Endothelial cell of umbilical vein (primary cell): Measurements from ENCODE around the gene CORO7. TPM values are rescaled to one million over a fixed set of nuclear protein-coding genes. Genes with fewer than 3 reads are reported as not detected.
A peak's percentile ranks its signal among the peaks of the same experiment; 100 is the strongest.

Experiments used
- Bru-seq: library from RNA; stranded (reverse); fragments of 400-500 nt; gene quantifications from one replicate; lab custom pipeline; 2021; lab: Mats Ljungman, UMichigan
- BruChase-seq, 2 experiments: library from RNA; stranded (reverse); fragments of 400-500 nt; gene quantifications; one replicate each; lab custom pipeline; 2021; lab: Mats Ljungman, UMichigan
- BruUV-seq: library from RNA; stranded (reverse); fragments of 400-500 nt; replicated peaks from 2 replicates; lab custom pipeline; 2021; lab: Mats Ljungman, UMichigan
- CTCF ChIA-PET: fragments of 300-600, 350-600 bp; sonication (Branson Sonifier 250); formaldehyde crosslinking; loops from one replicate; lab custom pipeline; 2021; ENCODE audit warnings: antibody characterized with exemption, inconsistent platforms; lab: Charles Lee
- POLR2A ChIA-PET: fragments of 300-600, 350-600 bp; sonication (Branson Sonifier 250); formaldehyde crosslinking; loops from one replicate; lab custom pipeline; 2021; ENCODE audit warnings: antibody characterized with exemption, inconsistent platforms; lab: Charles Lee
- DNase-seq: peaks from one replicate; pipeline ENCODE4 v3.0.0-alpha.2; 2011; ENCODE audit warnings: low read depth, low spot score
- FAIRE-seq: peaks from 2 replicates; lab custom pipeline; 2011; peaks lifted over from hg19 to GRCh38; lab: Jason Lieb, UNC
- H2AFZ ChIP-seq: 2 replicates; pipeline ENCODE4 v1.6.0; 2012; ENCODE audit warnings: low read depth, low read length, control low read depth, inconsistent platforms
- H3K27ac ChIP-seq: 2 replicates; pipeline ENCODE4 v1.5.1; 2011; ENCODE audit warnings: low read depth, mild to moderate bottlenecking, control low read depth, low read length, moderate library complexity; ENCODE audit not compliant: insufficient read depth
- H3K27me3 ChIP-seq, 2 experiments: 2 replicates each; pipeline versions ENCODE4 v1.6.0 to v1.6.1; 2011; ENCODE audit warnings: low read length in 2 of 2, mixed read lengths in 1 of 2; ENCODE audit not compliant: control insufficient read depth in 2 of 2, insufficient read depth in 2 of 2
- H3K36me3 ChIP-seq, 2 experiments: 2 replicates in 1 of 2; 3 replicates in 1 of 2; pipeline ENCODE4 v1.5.1; 2011; ENCODE audit warnings: low read length in 2 of 2, mild to moderate bottlenecking in 1 of 2, moderate library complexity in 1 of 2; ENCODE audit not compliant: control insufficient read depth in 2 of 2, insufficient read depth in 2 of 2; ENCODE audit errors: extremely low read depth in 1 of 2
- H3K4me1 ChIP-seq: 3 replicates; pipeline ENCODE4 v1.5.1; 2011; ENCODE audit warnings: mild to moderate bottlenecking, low read length; ENCODE audit not compliant: control insufficient read depth, insufficient read depth; ENCODE audit errors: extremely low read depth
- H3K4me2 ChIP-seq: 2 replicates; pipeline ENCODE4 v1.6.1; 2011; ENCODE audit warnings: low read length, control low read depth, mixed read lengths; ENCODE audit not compliant: insufficient read depth
- H3K4me3 ChIP-seq, 3 experiments: fragments of 200-600 bp in 1 of 3; sonication (generic), shearing (Covaris generic) in 1 of 3; replicated peaks in 1 of 3; 2 replicates each; pipeline ENCODE4 v1.5.1; 2011 to 2016; ENCODE audit warnings: control low read depth in 3 of 3, low read length in 3 of 3, mild to moderate bottlenecking in 2 of 3, inconsistent platforms in 1 of 3, low read depth in 1 of 3, moderate library complexity in 1 of 3; ENCODE audit not compliant: insufficient read depth in 1 of 3
- H3K79me2 ChIP-seq: 2 replicates; pipeline ENCODE4 v1.6.0; 2012; ENCODE audit warnings: low read length, inconsistent platforms; ENCODE audit not compliant: control insufficient read depth, insufficient read depth
- H3K9ac ChIP-seq: replicated peaks from 2 replicates; pipeline ENCODE3; 2011; ENCODE audit warnings: low read length, control low read depth; ENCODE audit not compliant: insufficient read depth; ENCODE audit errors: extremely low read depth
- H3K9me1 ChIP-seq: replicated peaks from 3 replicates; pipeline ENCODE4 v1.6.0; 2011; ENCODE audit warnings: mild to moderate bottlenecking, low read length; ENCODE audit not compliant: control insufficient read depth, insufficient read depth; ENCODE audit errors: extremely low read depth
- H3K9me3 ChIP-seq: replicated peaks from 2 replicates; pipeline ENCODE4 v1.5.1; 2012; ENCODE audit warnings: low read length, inconsistent platforms; ENCODE audit not compliant: control insufficient read depth, insufficient read depth
- H4K20me1 ChIP-seq: replicated peaks from 2 replicates; pipeline ENCODE3; 2011; ENCODE audit warnings: mild to moderate bottlenecking, low read length; ENCODE audit not compliant: control insufficient read depth, insufficient read depth; ENCODE audit errors: extremely low read depth
- MAX ChIP-seq: IDR thresholded peaks from 2 replicates; pipeline ENCODE4 v1.6.1; 2011; ENCODE audit not compliant: insufficient read depth, insufficient read length
- POLR2AphosphoS5 ChIP-seq: IDR thresholded peaks from 2 replicates; pipeline ENCODE4 v1.6.1; 2012; ENCODE audit warnings: low read depth, mild to moderate bottlenecking, control low read depth, low read length, moderate library complexity; ENCODE audit not compliant: insufficient read depth
- dilution Hi-C: fragments of 300-500 bp; cut with MboI; formaldehyde crosslinking; loops from one replicate; pipeline ENCODE4 v1.15.0; 2019; ENCODE audit warnings: low sequenced_read_pairs; ENCODE audit not compliant: extremely low pct_ligation_motif_present
- intact Hi-C: fragments of 100-400 bp; cut with micrococcal nuclease; formaldehyde crosslinking; loops from one replicate; pipeline ENCODE4 v1.10.0; 2022
- long read RNA-seq: library from polyadenylated mRNA; stranded (forward); transcript quantifications from one replicate; pipeline ENCODE4 v2.0.0, GENCODE V29; 2021
- polyA minus RNA-seq, 3 experiments: library from RNA; depleted of rRNA, polyadenylated mRNA; stranded (reverse); fragments of >200 nt; gene quantifications; 1 replicate in 1 of 3; 2 replicates in 2 of 3; pipeline ENCODE4 v1.2.3, GENCODE V29; 2011
- polyA plus RNA-seq, 4 experiments: library from polyadenylated mRNA; depleted of rRNA in 3 of 4; stranded (reverse) in 3 of 4; unstranded in 1 of 4; fragments of >200 nt; gene quantifications; 2 replicates each; pipeline versions ENCODE4 v1.2.1 to v1.2.3, GENCODE V29; 2011 to 2012; ENCODE audit warnings: missing spikeins in 1 of 4
- total RNA-seq: library from RNA; stranded (reverse); gene quantifications from 2 replicates; pipeline ENCODE4 v1.2.3, GENCODE V29; 2021
- TF ChIP-seq, protein P1 (sequence below), 2 donors: IDR thresholded peaks; 1 replicate in 1 of 2; 2 replicates in 1 of 2; pipeline ENCODE4 v1.5.1; 2011; ENCODE audit warnings: low read length in 2 of 2, mild to moderate bottlenecking in 2 of 2, moderate library complexity in 2 of 2, control low read depth in 1 of 2, inconsistent platforms in 1 of 2, low read depth in 1 of 2; ENCODE audit not compliant: insufficient read depth in 1 of 2; ENCODE audit errors: extremely low read depth in 1 of 2

CORO7 gene
- 70.4 and 72.3 TPM in 2 replicates for total RNA-seq
- polyA plus RNA-seq = 42.5 and 57.1 TPM in 2 replicates
- 17.7 and 23.9 TPM in 2 replicates for polyA plus RNA-seq (2011; cell fraction: cytosol; rRNA removed)
- polyA plus RNA-seq (2011; cell fraction: nucleus; rRNA removed) = 171 and 177 TPM in 2 replicates
- polyA plus RNA-seq (2012) = 25.7 and 41.7 TPM in 2 replicates
- polyA minus RNA-seq = 47.0 and 61.5 TPM in 2 replicates
- 13.6 TPM for polyA minus RNA-seq (2011; cell fraction: cytosol; rRNA and poly(A)+ RNA removed)
- 65.1 and 94.9 TPM in 2 replicates for polyA minus RNA-seq (2011; cell fraction: nucleus; rRNA and poly(A)+ RNA removed)
- Bru-seq, nascent RNA = percentile 56 among the genes with signal in this experiment
- percentile 86 among the genes with signal in this experiment for BruChase-seq, experiment 1, labeled RNA remaining after a 6-hour chase
- BruChase-seq, experiment 2, labeled RNA remaining after a 2-hour chase = percentile 80 among the genes with signal in this experiment
- long read RNA-seq, transcript CORO7-201 (28 exons, 3,540 nt) = major isoform, 56 of 131 reads
- long read RNA-seq, partial matches to known transcripts = 32 of 131 reads
- long read RNA-seq, other reads (novel, unspliced or antisense) = 43 of 131 reads

- peaks cover 0 to 10% of the 10 kb centered on the region in 2 experiments for H3K36me3 ChIP-seq
- DNase-seq (peak; percentile 93), FAIRE-seq (peak; percentile 96)
- no peaks in the 10 kb centered on the region for H3K9me1 ChIP-seq
- ChIA-PET CTCF (interaction anchor here (1.0 to 8.4 kb wide), 8 partner anchors 12 to 144 kb away, joined by 3 to 79 read pairs (median 3); partner anchors contain the start of genes PAM16 and TFAP4), POLR2A (no interaction called here)
- no peaks in the 10 kb centered on the region for H4K20me1 ChIP-seq
- H3K9me3 ChIP-seq = no peaks in the 10 kb centered on the region
- peaks cover 36% of the 10 kb centered on the region for H3K79me2 ChIP-seq
- H3K4me2 ChIP-seq = peak within 1 kb of the TSS; percentile 68
- TF ChIP-seq MAX (peak; percentile 94), POLR2AphosphoS5 (peak; percentile 49)
- TF ChIP-seq, protein P1, sequence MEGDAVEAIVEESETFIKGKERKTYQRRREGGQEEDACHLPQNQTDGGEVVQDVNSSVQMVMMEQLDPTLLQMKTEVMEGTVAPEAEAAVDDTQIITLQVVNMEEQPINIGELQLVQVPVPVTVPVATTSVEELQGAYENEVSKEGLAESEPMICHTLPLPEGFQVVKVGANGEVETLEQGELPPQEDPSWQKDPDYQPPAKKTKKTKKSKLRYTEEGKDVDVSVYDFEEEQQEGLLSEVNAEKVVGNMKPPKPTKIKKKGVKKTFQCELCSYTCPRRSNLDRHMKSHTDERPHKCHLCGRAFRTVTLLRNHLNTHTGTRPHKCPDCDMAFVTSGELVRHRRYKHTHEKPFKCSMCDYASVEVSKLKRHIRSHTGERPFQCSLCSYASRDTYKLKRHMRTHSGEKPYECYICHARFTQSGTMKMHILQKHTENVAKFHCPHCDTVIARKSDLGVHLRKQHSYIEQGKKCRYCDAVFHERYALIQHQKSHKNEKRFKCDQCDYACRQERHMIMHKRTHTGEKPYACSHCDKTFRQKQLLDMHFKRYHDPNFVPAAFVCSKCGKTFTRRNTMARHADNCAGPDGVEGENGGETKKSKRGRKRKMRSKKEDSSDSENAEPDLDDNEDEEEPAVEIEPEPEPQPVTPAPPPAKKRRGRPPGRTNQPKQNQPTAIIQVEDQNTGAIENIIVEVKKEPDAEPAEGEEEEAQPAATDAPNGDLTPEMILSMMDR (IDR thresholded peaks at IDR 0.05; ENCODE audit: extremely low read depth in 1 of 2, insufficient read depth in 1 of 2, low read depth in 1 of 2, low read length in 2 of 2) = no peak
- peak within 1 kb of the TSS; percentile 55 to 94 (median 71) for H3K4me3 ChIP-seq
- H3K4me1 ChIP-seq = peaks cover 9% of the 10 kb centered on the region
- peak within 1 kb of the TSS; percentile 74 for H2AFZ ChIP-seq
- H3K9ac ChIP-seq = peak within 1 kb of the TSS; percentile 78
- peak within 1 kb of the TSS; percentile 57 for H3K27ac ChIP-seq
- intact Hi-C loops = loop anchor here (1.0 kb wide), 1 partner anchor 8 kb away; no protein-coding TSS in a partner anchor
- no TSS peak for BruUV-seq
- H3K27me3 ChIP-seq = no peaks in the 10 kb centered on the region
- dilution Hi-C loops = no loop called here
Measured at GRCh38 chr16:4416200-4417032, at the start of gene CORO7. CORO7 (minus strand) TSS chr16:4416596; CDS start chr16:4416518, 78 bp downstream.
